ENCODE data around the gene DHDH.
"Not testable (repeated sequence)": the region's sequence is repeated elsewhere in the genome, so short reads cannot be mapped to it uniquely, and the experiment has no call there.

DHDH gene

GRCh38 chr19:48915757-48916156 is 17.7 kb upstream of the DHDH start:
- no peaks in the 10 kb centered on the region for H3K27me3 ChIP-seq (ENCODE audit: control insufficient read depth in 1 of 2, insufficient read depth in 2 of 2, low read length in 2 of 2)
- no peaks in the 10 kb centered on the region for H3K9me3 ChIP-seq (ENCODE audit: control insufficient read depth in 2 of 2, low read length in 2 of 2)
- peaks cover 42 to 54% of the 10 kb centered on the region in 2 donors for H3K36me3 ChIP-seq (ENCODE audit: control insufficient read depth in 2 of 2, insufficient read depth in 2 of 2, low read length in 2 of 2)
- H3K4me1 ChIP-seq (ENCODE audit: control insufficient read depth, insufficient read depth, low read length): no peaks in the 10 kb centered on the region
- no peak overlapping the region for H3K27ac ChIP-seq (ENCODE audit: low read length)
- H3K4me3 ChIP-seq (ENCODE audit: low read length in 2 of 2): no peak overlapping the region
- H3K9ac ChIP-seq (ENCODE audit: low read length in 2 of 2): no peak overlapping the region

- Histone ChIP-seq H3K4me1 (ENCODE audit: control insufficient read depth, insufficient read depth, low read length) (no peaks in the 10 kb centered on the region), H3K27ac (ENCODE audit: low read length) (no peak overlapping the region), H3K9me3 (ENCODE audit: control insufficient read depth in 2 of 2, low read length in 2 of 2) (no peaks in the 10 kb centered on the region), H3K27me3 (ENCODE audit: control insufficient read depth in 1 of 2, insufficient read depth in 2 of 2, low read length in 2 of 2) (no peaks in the 10 kb centered on the region), H3K9ac (ENCODE audit: low read length in 2 of 2) (no peak overlapping the region), H3K36me3 (ENCODE audit: control insufficient read depth in 2 of 2, insufficient read depth in 2 of 2, low read length in 2 of 2) (peaks cover 31 to 46% of the 10 kb centered on the region in 2 donors), H3K4me3 (ENCODE audit: low read length in 2 of 2) (no peak overlapping the region)
Observed at GRCh38 chr19:48918071-48918470, 15.4 kb upstream of the DHDH start.

- Histone ChIP-seq H3K9ac (ENCODE audit: low read length in 2 of 2) (no peak overlapping the region), H3K36me3 (ENCODE audit: control insufficient read depth in 2 of 2, insufficient read depth in 2 of 2, low read length in 2 of 2) (peaks cover 24 to 41% of the 10 kb centered on the region in 2 donors), H3K27me3 (ENCODE audit: control insufficient read depth in 1 of 2, insufficient read depth in 2 of 2, low read length in 2 of 2) (no peaks in the 10 kb centered on the region), H3K4me1 (ENCODE audit: control insufficient read depth, insufficient read depth, low read length) (no peaks in the 10 kb centered on the region), H3K4me3 (ENCODE audit: low read length in 2 of 2) (no peak overlapping the region), H3K9me3 (ENCODE audit: control insufficient read depth in 2 of 2, low read length in 2 of 2) (no peaks in the 10 kb centered on the region), H3K27ac (ENCODE audit: low read length) (no peak overlapping the region)
Observed at GRCh38 chr19:48918801-48919247, 14.7 kb upstream of the DHDH start.

GRCh38 chr19:48919271-48919670 is 14.2 kb upstream of the DHDH start:
- not testable (repeated sequence) for H3K4me1 ChIP-seq (ENCODE audit: control insufficient read depth, insufficient read depth, low read length); H3K9me3 ChIP-seq (ENCODE audit: control insufficient read depth in 2 of 2, low read length in 2 of 2); H3K27me3 ChIP-seq (ENCODE audit: control insufficient read depth in 1 of 2, insufficient read depth in 2 of 2, low read length in 2 of 2); H3K27ac ChIP-seq (ENCODE audit: low read length); H3K9ac ChIP-seq (ENCODE audit: low read length in 2 of 2); H3K4me3 ChIP-seq (ENCODE audit: low read length in 2 of 2)
- peaks cover 21 to 38% of the 10 kb centered on the region in 2 donors for H3K36me3 ChIP-seq (ENCODE audit: control insufficient read depth in 2 of 2, insufficient read depth in 2 of 2, low read length in 2 of 2)

- no peak overlapping the region for H3K4me3 ChIP-seq (ENCODE audit: low read length in 2 of 2)
- H3K36me3 ChIP-seq (ENCODE audit: control insufficient read depth in 2 of 2, insufficient read depth in 2 of 2, low read length in 2 of 2): peaks cover 16 to 31% of the 10 kb centered on the region in 2 donors
- H3K9me3 ChIP-seq (ENCODE audit: control insufficient read depth in 2 of 2, low read length in 2 of 2): no peaks in the 10 kb centered on the region
Observed at GRCh38 chr19:48920949-48921348, 12.6 kb upstream of the DHDH start.

GRCh38 chr19:48921721-48922500 is 11.6 kb upstream of the DHDH start:
- no peaks in the 10 kb centered on the region for H3K9me3 ChIP-seq (ENCODE audit: control insufficient read depth in 2 of 2, low read length in 2 of 2)
- H3K27ac ChIP-seq (ENCODE audit: low read length): no peak overlapping the region
- H3K36me3 ChIP-seq (ENCODE audit: control insufficient read depth in 2 of 2, insufficient read depth in 2 of 2, low read length in 2 of 2): peaks cover 16 to 29% of the 10 kb centered on the region in 2 donors

More at GRCh38 chr19:48920949-48921348, 12.6 kb upstream of the DHDH start:
- H3K27me3 ChIP-seq (ENCODE audit: control insufficient read depth in 1 of 2, insufficient read depth in 2 of 2, low read length in 2 of 2): no peaks in the 10 kb centered on the region
- H3K9ac ChIP-seq (ENCODE audit: low read length in 2 of 2): no peak overlapping the region
- H3K4me1 ChIP-seq (ENCODE audit: control insufficient read depth, insufficient read depth, low read length): no peaks in the 10 kb centered on the region
- no peak overlapping the region for H3K27ac ChIP-seq (ENCODE audit: low read length)

GRCh38 chr19:48922548-48923490 is 10.7 kb upstream of the DHDH start:
- H3K9me3 ChIP-seq (ENCODE audit: control insufficient read depth in 2 of 2, low read length in 2 of 2): no peaks in the 10 kb centered on the region
- no peak overlapping the region for H3K27ac ChIP-seq (ENCODE audit: low read length)
- peaks cover 16 to 28% of the 10 kb centered on the region in 2 donors for H3K36me3 ChIP-seq (ENCODE audit: control insufficient read depth in 2 of 2, insufficient read depth in 2 of 2, low read length in 2 of 2)
- no peak overlapping the region for H3K9ac ChIP-seq (ENCODE audit: low read length in 2 of 2)
- peaks cover 3% of the 10 kb centered on the region for H3K4me1 ChIP-seq (ENCODE audit: control insufficient read depth, insufficient read depth, low read length)
- no peak overlapping the region for H3K4me3 ChIP-seq (ENCODE audit: low read length in 2 of 2)
- no peaks in the 10 kb centered on the region for H3K27me3 ChIP-seq (ENCODE audit: control insufficient read depth in 1 of 2, insufficient read depth in 2 of 2, low read length in 2 of 2)

More at GRCh38 chr19:48921721-48922500, 11.6 kb upstream of the DHDH start:
- H3K9ac ChIP-seq (ENCODE audit: low read length in 2 of 2): no peak overlapping the region
- no peak overlapping the region for H3K4me3 ChIP-seq (ENCODE audit: low read length in 2 of 2)
- peaks cover under 1% of the 10 kb centered on the region for H3K4me1 ChIP-seq (ENCODE audit: control insufficient read depth, insufficient read depth, low read length)
- no peaks in the 10 kb centered on the region for H3K27me3 ChIP-seq (ENCODE audit: control insufficient read depth in 1 of 2, insufficient read depth in 2 of 2, low read length in 2 of 2)

GRCh38 chr19:48925240-48925843 is 8.2 kb upstream of the DHDH start:
- H3K27ac ChIP-seq (ENCODE audit: low read length): no peak overlapping the region
- no peak overlapping the region for H3K4me3 ChIP-seq (ENCODE audit: low read length in 2 of 2)
- H3K9ac ChIP-seq (ENCODE audit: low read length in 2 of 2): no peak overlapping the region
- peaks cover 8 to 12% of the 10 kb centered on the region in 2 donors for H3K36me3 ChIP-seq (ENCODE audit: control insufficient read depth in 2 of 2, insufficient read depth in 2 of 2, low read length in 2 of 2)
- H3K27me3 ChIP-seq (ENCODE audit: control insufficient read depth in 1 of 2, insufficient read depth in 2 of 2, low read length in 2 of 2): no peaks in the 10 kb centered on the region
- H3K9me3 ChIP-seq (ENCODE audit: control insufficient read depth in 2 of 2, low read length in 2 of 2): no peaks in the 10 kb centered on the region
- peaks cover 3% of the 10 kb centered on the region for H3K4me1 ChIP-seq (ENCODE audit: control insufficient read depth, insufficient read depth, low read length)

GRCh38 chr19:48925890-48926289 is 7.6 kb upstream of the DHDH start:
- H3K9me3 ChIP-seq (ENCODE audit: control insufficient read depth in 2 of 2, low read length in 2 of 2); H3K9ac ChIP-seq (ENCODE audit: low read length in 2 of 2); H3K4me3 ChIP-seq (ENCODE audit: low read length in 2 of 2); H3K27ac ChIP-seq (ENCODE audit: low read length); H3K27me3 ChIP-seq (ENCODE audit: control insufficient read depth in 1 of 2, insufficient read depth in 2 of 2, low read length in 2 of 2); H3K4me1 ChIP-seq (ENCODE audit: control insufficient read depth, insufficient read depth, low read length): not testable (repeated sequence)
- H3K36me3 ChIP-seq (ENCODE audit: control insufficient read depth in 2 of 2, insufficient read depth in 2 of 2, low read length in 2 of 2): peaks cover 7 to 10% of the 10 kb centered on the region in 2 donors

GRCh38 chr19:48926909-48927308 is 6.6 kb upstream of the DHDH start:
- H3K27me3 ChIP-seq (ENCODE audit: control insufficient read depth in 1 of 2, insufficient read depth in 2 of 2, low read length in 2 of 2): no peaks in the 10 kb centered on the region
- H3K9ac ChIP-seq (ENCODE audit: low read length in 2 of 2): no peak overlapping the region
- peaks cover 3% of the 10 kb centered on the region for H3K4me1 ChIP-seq (ENCODE audit: control insufficient read depth, insufficient read depth, low read length)
- peak overlapping the region in 1 of 2 donors; percentile 22 for H3K4me3 ChIP-seq (ENCODE audit: low read length in 2 of 2)
- H3K36me3 ChIP-seq (ENCODE audit: control insufficient read depth in 2 of 2, insufficient read depth in 2 of 2, low read length in 2 of 2): peaks cover 0 to 3% of the 10 kb centered on the region in 2 donors
- H3K27ac ChIP-seq (ENCODE audit: low read length): no peak overlapping the region
- no peaks in the 10 kb centered on the region for H3K9me3 ChIP-seq (ENCODE audit: control insufficient read depth in 2 of 2, low read length in 2 of 2)
